HepG2 (cell line): ENCODE results near the gene DDX17. TPM values are rescaled to one million over a fixed set of nuclear protein-coding genes. Genes with fewer than 3 reads are reported as not detected.

Source experiments
- ATAC-seq: fragments of 200-7000 bp; cut with Tn5 transposase; 3 replicates; pipeline ENCODE4 v1.9.1; 2020; ENCODE audit warnings: mild to moderate bottlenecking, moderate library complexity
- BruUV-seq: library from RNA; stranded (reverse); fragments of 400-500 nt; replicated peaks from 2 replicates; lab custom pipeline; 2021; lab: Mats Ljungman, UMichigan
- CTCF ChIA-PET: fragments of 300-600 bp; formaldehyde crosslinking; extraction: SDS; loops from one replicate; lab custom pipeline; 2021; ENCODE audit warnings: low total read pairs, inconsistent platforms, low intra/inter-chr PET ratio; lab: Yijun Ruan, JAX
- POLR2A ChIA-PET: fragments of 350-600 bp; sonication (Branson Sonifier 250); formaldehyde crosslinking; loops from one replicate; lab custom pipeline; 2020; ENCODE audit warnings: antibody characterized with exemption, inconsistent platforms; lab: Yijun Ruan, JAX
- DNase-seq: peaks from one replicate; pipeline ENCODE4 v3.0.0-alpha.2; 2015; ENCODE audit warnings: low spot score
- FAIRE-seq: peaks from 3 replicates; lab custom pipeline; 2011; peaks lifted over from hg19 to GRCh38; lab: Jason Lieb, UNC
- H2AFZ ChIP-seq: one replicate; pipeline ENCODE4 v1.6.1; 2011; ENCODE audit warnings: low read length, inconsistent platforms
- H3K27ac ChIP-seq: fragments of 300-600 bp; 3 replicates; pipeline ENCODE4 v1.8.0; 2011; ENCODE audit warnings: mixed run types, mild to moderate bottlenecking, mixed read lengths, low read length, inconsistent platforms; ENCODE audit not compliant: insufficient read depth; ENCODE audit errors: extremely low read length
- H3K27me3 ChIP-seq, 2 experiments: fragments of 200-600 bp in 1 of 2; 2 replicates in 1 of 2; 3 replicates in 1 of 2; pipeline versions ENCODE4 v1.6.0 to v1.8.0; 2011; ENCODE audit warnings: low read length in 2 of 2, mild to moderate bottlenecking in 2 of 2, moderate library complexity in 2 of 2, inconsistent platforms in 1 of 2; ENCODE audit not compliant: insufficient read depth in 2 of 2, control insufficient read depth in 1 of 2
- H3K36me3 ChIP-seq, 2 experiments: fragments of 200-600 bp in 1 of 2; replicated peaks in 1 of 2; 2 replicates in 1 of 2; 3 replicates in 1 of 2; pipeline versions ENCODE4 v1.5.1 to v1.8.0; 2011; ENCODE audit warnings: low read length in 2 of 2, inconsistent platforms in 1 of 2; ENCODE audit not compliant: insufficient read depth in 2 of 2, control insufficient read depth in 1 of 2
- H3K4me1 ChIP-seq: 2 replicates; pipeline ENCODE4 v1.5.1; 2012; ENCODE audit warnings: low read length, inconsistent platforms; ENCODE audit not compliant: insufficient read depth
- H3K4me2 ChIP-seq: 2 replicates; pipeline ENCODE4 v1.6.0; 2011; ENCODE audit warnings: low read depth, low read length, inconsistent platforms
- H3K4me3 ChIP-seq, 3 experiments: fragments of 200-600 bp in 1 of 3; sonication (generic), shearing (Covaris generic) in 1 of 3; replicated peaks in 1 of 3; 2 replicates each; pipeline ENCODE4 v1.5.1; 2011 to 2016; ENCODE audit warnings: low read length in 3 of 3, inconsistent platforms in 2 of 3, low read depth in 2 of 3, mild to moderate bottlenecking in 2 of 3, control low read depth in 1 of 3, mixed read lengths in 1 of 3; ENCODE audit not compliant: insufficient read depth in 1 of 3
- H3K79me2 ChIP-seq: one replicate; pipeline ENCODE4 v1.6.1; 2011; ENCODE audit warnings: low read length, inconsistent platforms; ENCODE audit not compliant: insufficient read depth
- H3K9ac ChIP-seq: 2 replicates; pipeline ENCODE4 v1.6.0; 2011; ENCODE audit warnings: mild to moderate bottlenecking, low read depth, low read length, inconsistent platforms; ENCODE audit not compliant: insufficient read depth
- H3K9me3 ChIP-seq: 2 replicates; pipeline ENCODE4 v1.5.1; 2012; ENCODE audit warnings: mild to moderate bottlenecking, low read length
- H4K20me1 ChIP-seq: 2 replicates; pipeline ENCODE4 v1.6.0; 2011; ENCODE audit warnings: inconsistent platforms, mild to moderate bottlenecking, low read length, moderate library complexity; ENCODE audit not compliant: insufficient read depth
- ADNP ChIP-seq: sonication (generic); formaldehyde crosslinking; IDR thresholded peaks from 2 replicates; pipeline ENCODE4 v1.4.0; 2020; ENCODE audit warnings: missing genetic modification reagents
- NFE2 ChIP-seq: sonication (generic); formaldehyde crosslinking; IDR thresholded peaks from 2 replicates; pipeline ENCODE4 v1.4.0; 2020; ENCODE audit warnings: missing genetic modification reagents
- RBFOX2 ChIP-seq: fragments of 200-400 bp; formaldehyde crosslinking; IDR thresholded peaks from 2 replicates; pipeline ENCODE4 v1.6.1; 2017; ENCODE audit warnings: low read depth, mild to moderate bottlenecking, low read length
- SCMH1 ChIP-seq: sonication (generic); formaldehyde crosslinking; IDR thresholded peaks from 2 replicates; pipeline ENCODE4 v1.9.0; 2021; ENCODE audit warnings: missing genetic modification reagents, mild to moderate bottlenecking, borderline replicate concordance
- SNAPC2 ChIP-seq: sonication (generic); formaldehyde crosslinking; IDR thresholded peaks from 2 replicates; pipeline ENCODE4 v1.8.1; 2022; ENCODE audit warnings: mild to moderate bottlenecking, missing genetic modification reagents
- ZMYM3 ChIP-seq: sonication (generic); formaldehyde crosslinking; IDR thresholded peaks from 2 replicates; pipeline ENCODE4 v1.5.1; 2020; ENCODE audit warnings: mild to moderate bottlenecking, missing genetic modification reagents
- ZNF274 ChIP-seq: sonication (generic); formaldehyde crosslinking; IDR thresholded peaks from 2 replicates; pipeline ENCODE4 v1.5.1; 2020; ENCODE audit warnings: mild to moderate bottlenecking, missing genetic modification reagents
- ZNF333 ChIP-seq: sonication (generic); formaldehyde crosslinking; IDR thresholded peaks from 2 replicates; pipeline ENCODE4 v1.4.0; 2020; ENCODE audit warnings: mild to moderate bottlenecking, missing genetic modification reagents, borderline replicate concordance
- ZNF460 ChIP-seq: sonication (generic); formaldehyde crosslinking; IDR thresholded peaks from 2 replicates; pipeline ENCODE4 v1.5.1; 2020; ENCODE audit warnings: missing genetic modification reagents, mild to moderate bottlenecking, borderline replicate concordance
- ZNF629 ChIP-seq: sonication (generic); formaldehyde crosslinking; conservative IDR thresholded peaks from 2 replicates; pipeline ENCODE4 v1.5.0; 2020; ENCODE audit warnings: missing genetic modification reagents
- ZNF768 ChIP-seq: sonication (generic); formaldehyde crosslinking; IDR thresholded peaks from 2 replicates; pipeline ENCODE4 v1.4.0; 2020; ENCODE audit warnings: missing genetic modification reagents
- WGBS: methylation state at CpG from one replicate; pipeline ENCODE4 v1.1.6; 2017; ENCODE audit warnings: low lambda C conversion rate; 5-methylcytosine and 5-hydroxymethylcytosine counted together
- in situ Hi-C: cut with HindIII; loops from 2 replicates; pipeline ENCODE4 v1.10.0; 2017; ENCODE audit warnings: low pct_unique_long_range_greater_than_20kb; ENCODE audit not compliant: extremely low pct_ligation_motif_present
- intact Hi-C: fragments of 100-400 bp; cut with micrococcal nuclease; formaldehyde crosslinking; loops from one replicate; pipeline ENCODE4 v1.10.0; 2022; ENCODE audit not compliant: unreplicated experiment
- polyA plus RNA-seq, 8 experiments: library from polyadenylated mRNA; depleted of rRNA in 3 of 8; stranded (reverse) in 7 of 8; unstranded in 1 of 8; fragments of >200 nt; fragmentation: Illumina TruSeq in 4 of 8; extraction: Trizol in 4 of 8; gene quantifications; 2 replicates each; pipeline versions ENCODE4 v1.2.1 to v1.2.3, GENCODE V29; 2011 to 2016; ENCODE audit warnings: low read depth in 4 of 8, missing spikeins in 1 of 8, mixed read lengths in 1 of 8; ENCODE audit not compliant: insufficient read depth in 1 of 8
- total RNA-seq, 5 experiments: library from RNA; depleted of rRNA; stranded (reverse); fragments of >200 nt; fragmentation: Illumina TruSeq; extraction: Trizol; gene quantifications; 2 replicates each; pipeline ENCODE4 v1.2.3, GENCODE V29; 2016; ENCODE audit warnings: low read depth in 1 of 5
- TF ChIP-seq, protein P1 (sequence below): sonication (generic); formaldehyde crosslinking; IDR thresholded peaks from 2 replicates; pipeline ENCODE4 v1.4.0; 2020; ENCODE audit warnings: missing genetic modification reagents

The DDX17 gene
- total and polyA plus RNA-seq, 2 of the 13 experiments (the other 11 are each of a cell fraction or from before 2014, with no cell fraction given) = 238 to 344 TPM

DNA sequence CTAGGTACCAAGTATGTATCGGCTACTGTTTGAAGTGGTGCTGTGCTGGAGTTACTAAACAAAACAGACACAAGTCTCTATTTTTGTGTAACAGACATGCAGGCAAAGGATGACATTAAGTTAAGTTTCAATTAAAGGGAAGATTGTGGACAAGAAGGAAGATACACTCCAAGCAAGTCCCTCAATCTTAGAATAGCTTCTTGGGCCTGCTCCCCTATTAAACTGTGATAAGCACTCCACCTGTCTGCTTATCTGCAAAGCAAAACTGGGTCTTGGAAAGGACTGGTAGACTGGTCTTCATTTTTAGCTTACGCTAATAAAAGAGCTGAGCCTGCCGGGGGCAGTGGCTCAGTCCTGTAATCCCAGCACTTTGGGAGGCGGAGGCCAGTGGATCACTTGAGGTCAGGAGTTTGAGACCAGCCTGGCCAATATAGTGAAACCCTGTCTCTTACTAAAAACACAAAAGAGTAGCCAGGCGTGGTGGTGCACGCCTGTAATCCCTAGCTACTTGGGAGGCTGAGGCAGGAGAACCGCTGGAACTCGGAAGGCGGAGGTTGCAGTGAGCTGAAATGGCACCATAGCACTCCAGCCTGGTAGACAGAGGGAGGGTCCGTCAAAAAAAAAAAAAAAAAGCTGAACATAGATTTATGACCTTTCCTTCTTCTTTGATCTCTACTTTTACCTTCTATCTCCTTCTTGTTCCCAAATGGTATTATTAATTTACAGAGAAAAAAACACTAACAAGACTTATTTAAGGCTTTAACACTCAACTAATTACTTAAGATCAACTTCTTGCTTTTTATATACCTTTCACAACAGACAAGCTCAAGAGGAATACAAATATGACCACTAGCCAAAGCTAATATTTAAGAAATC, 4.1 kb downstream of the DDX17 start:
- Histone ChIP-seq H3K4me1 (peaks cover 55% of the 10 kb centered on the region), H2AFZ (no peak overlapping the region), H3K36me3 (peaks cover 13 to 51% of the 10 kb centered on the region in 2 experiments), H3K27ac (no peak overlapping the region), H3K9ac (no peak overlapping the region), H4K20me1 (peaks cover 46% of the 10 kb centered on the region), H3K4me3 (no peak overlapping the region; a peak in 1 of 6 replicates), H3K27me3 (no peaks in the 10 kb centered on the region; a peak in 1 of 5 replicates), H3K9me3 (no peaks in the 10 kb centered on the region), H3K79me2 (peaks cover 73% of the 10 kb centered on the region), H3K4me2 (peak overlapping the region; percentile 93)
- intact Hi-C loops = no loop called here
- CTCF ChIA-PET = no interaction called here
- POLR2A ChIA-PET = interaction anchor here (1.0 to 2.8 kb wide), 2 partner anchors 11 to 56 kb away, joined by 3 to 16 read pairs; no protein-coding TSS in a partner anchor
- DNase-seq (no peak), ATAC-seq (no peak), FAIRE-seq (no peak)
- 92% methylated on average over 10 of the region's 10 CpGs for WGBS
- BruUV-seq = no TSS peak
- no peak for TF ChIP-seq ZNF768 (CRISPR knock-in tag)
- TF ChIP-seq ADNP (CRISPR knock-in tag) = 0 out of 2 replicates have a peak, but pooled peaks have one; percentile 39
- TF ChIP-seq SNAPC2 (CRISPR knock-in tag) = no peak
- TF ChIP-seq, protein P1, sequence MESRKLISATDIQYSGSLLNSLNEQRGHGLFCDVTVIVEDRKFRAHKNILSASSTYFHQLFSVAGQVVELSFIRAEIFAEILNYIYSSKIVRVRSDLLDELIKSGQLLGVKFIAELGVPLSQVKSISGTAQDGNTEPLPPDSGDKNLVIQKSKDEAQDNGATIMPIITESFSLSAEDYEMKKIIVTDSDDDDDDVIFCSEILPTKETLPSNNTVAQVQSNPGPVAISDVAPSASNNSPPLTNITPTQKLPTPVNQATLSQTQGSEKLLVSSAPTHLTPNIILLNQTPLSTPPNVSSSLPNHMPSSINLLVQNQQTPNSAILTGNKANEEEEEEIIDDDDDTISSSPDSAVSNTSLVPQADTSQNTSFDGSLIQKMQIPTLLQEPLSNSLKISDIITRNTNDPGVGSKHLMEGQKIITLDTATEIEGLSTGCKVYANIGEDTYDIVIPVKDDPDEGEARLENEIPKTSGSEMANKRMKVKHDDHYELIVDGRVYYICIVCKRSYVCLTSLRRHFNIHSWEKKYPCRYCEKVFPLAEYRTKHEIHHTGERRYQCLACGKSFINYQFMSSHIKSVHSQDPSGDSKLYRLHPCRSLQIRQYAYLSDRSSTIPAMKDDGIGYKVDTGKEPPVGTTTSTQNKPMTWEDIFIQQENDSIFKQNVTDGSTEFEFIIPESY (CRISPR knock-in tag) = 0 out of 2 replicates have a peak, but pooled peaks have one; percentile 21
- TF ChIP-seq SCMH1 (CRISPR knock-in tag) = no peak
- peak; percentile 45; the same call in 1 of the 2 replicates for TF ChIP-seq ZMYM3 (CRISPR knock-in tag)
- no peak for TF ChIP-seq ZNF333 (CRISPR knock-in tag)
- no peak for TF ChIP-seq NFE2 (CRISPR knock-in tag)
- TF ChIP-seq ZNF274 = no peak
- peak; percentile 53; the same call in 1 of the 2 replicates for TF ChIP-seq RBFOX2
- peak; percentile 68 for TF ChIP-seq ZNF460 (CRISPR knock-in tag)
- TF ChIP-seq ZNF629 (CRISPR knock-in tag) = peak; percentile 56
- in situ Hi-C loops = no loop called here
